ENCODE results near the gene CDC42BPA.

DNA sequence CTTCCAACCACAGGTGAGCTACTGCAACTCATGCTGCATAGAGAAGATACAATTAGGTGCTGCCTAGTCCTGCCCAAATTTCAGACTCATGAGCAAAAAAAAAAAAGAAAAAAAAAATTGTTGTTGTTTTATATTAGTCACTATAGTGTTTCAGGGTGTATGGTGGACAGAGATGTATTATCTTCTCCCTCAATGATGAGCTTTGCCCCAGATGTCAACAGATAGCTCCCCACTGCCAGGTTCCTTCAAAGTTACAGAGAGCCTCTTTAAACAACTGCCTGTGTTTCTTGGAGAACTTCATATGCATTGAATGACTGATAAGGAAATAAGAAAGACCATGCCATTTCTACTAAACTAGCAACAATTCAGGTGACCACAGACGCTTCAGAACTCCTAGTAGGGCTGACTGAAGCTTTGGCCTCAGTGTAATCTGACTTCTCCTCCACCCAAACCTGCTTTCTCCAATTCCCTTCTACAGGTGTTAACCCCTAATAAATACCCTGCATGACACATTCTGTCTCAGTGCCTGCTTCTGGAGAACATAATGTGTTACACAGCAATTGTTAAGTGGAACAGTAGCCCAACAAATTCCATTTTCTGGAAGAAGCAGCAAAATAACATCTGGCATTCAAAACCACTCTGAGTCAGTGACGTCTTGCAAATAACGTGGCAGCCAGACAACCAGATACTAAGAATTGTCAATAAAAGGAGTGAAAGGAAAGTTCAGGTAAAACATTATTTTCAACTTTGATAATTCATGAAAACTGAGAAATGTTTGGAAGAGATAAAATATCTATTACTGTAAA lies 147.7 kb downstream of the CDC42BPA start:
- no peak for TF ChIP-seq EZH2 (IDR thresholded peaks at IDR 0.05; ENCODE audit: low read length, unreplicated experiment)
- TF ChIP-seq EZH2phosphoT487 (IDR thresholded peaks at IDR 0.05; ENCODE audit: borderline replicate concordance, low read length): no peak
